Measurements from ENCODE around the gene SNX25.
A peak's percentile ranks its signal among the peaks of the same experiment; 100 is the strongest.

Gene SNX25

GRCh38 chr4:185384061-185384460 lies 174.7 kb downstream of the SNX25 start:
- no peak overlapping the region for H3K4me3 ChIP-seq (ENCODE audit: low read depth, low read length)
- TF ChIP-seq, protein P1, sequence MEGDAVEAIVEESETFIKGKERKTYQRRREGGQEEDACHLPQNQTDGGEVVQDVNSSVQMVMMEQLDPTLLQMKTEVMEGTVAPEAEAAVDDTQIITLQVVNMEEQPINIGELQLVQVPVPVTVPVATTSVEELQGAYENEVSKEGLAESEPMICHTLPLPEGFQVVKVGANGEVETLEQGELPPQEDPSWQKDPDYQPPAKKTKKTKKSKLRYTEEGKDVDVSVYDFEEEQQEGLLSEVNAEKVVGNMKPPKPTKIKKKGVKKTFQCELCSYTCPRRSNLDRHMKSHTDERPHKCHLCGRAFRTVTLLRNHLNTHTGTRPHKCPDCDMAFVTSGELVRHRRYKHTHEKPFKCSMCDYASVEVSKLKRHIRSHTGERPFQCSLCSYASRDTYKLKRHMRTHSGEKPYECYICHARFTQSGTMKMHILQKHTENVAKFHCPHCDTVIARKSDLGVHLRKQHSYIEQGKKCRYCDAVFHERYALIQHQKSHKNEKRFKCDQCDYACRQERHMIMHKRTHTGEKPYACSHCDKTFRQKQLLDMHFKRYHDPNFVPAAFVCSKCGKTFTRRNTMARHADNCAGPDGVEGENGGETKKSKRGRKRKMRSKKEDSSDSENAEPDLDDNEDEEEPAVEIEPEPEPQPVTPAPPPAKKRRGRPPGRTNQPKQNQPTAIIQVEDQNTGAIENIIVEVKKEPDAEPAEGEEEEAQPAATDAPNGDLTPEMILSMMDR (IDR thresholded peaks at IDR 0.05; ENCODE audit: borderline replicate concordance, insufficient read depth, low read depth, low read length), result no peak

DNA sequence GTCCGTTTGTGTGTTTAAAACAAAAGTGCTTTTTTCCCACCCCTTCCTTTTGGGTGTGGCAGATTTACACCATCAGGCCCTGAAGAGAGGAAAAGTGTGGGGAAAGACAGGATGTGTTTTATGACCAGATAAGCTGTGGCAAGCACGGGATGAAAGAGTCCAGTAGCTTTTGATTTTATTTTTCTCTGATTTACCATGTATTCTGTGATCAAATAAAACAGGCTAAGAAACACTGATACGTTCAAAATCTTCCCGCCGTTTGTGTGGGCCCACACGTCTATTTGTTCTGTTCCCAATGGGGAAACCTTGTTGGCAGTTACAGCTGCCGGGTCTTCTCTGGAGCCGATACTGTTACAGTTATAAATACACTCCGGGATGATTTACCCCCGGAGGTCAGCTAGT lies 175.5 kb downstream of the SNX25 start:
- TF ChIP-seq, protein P1 (IDR thresholded peaks at IDR 0.05; ENCODE audit: borderline replicate concordance, insufficient read depth, low read depth, low read length), result no peak
- no peak overlapping the region for H3K4me3 ChIP-seq (ENCODE audit: low read depth, low read length)

DNA sequence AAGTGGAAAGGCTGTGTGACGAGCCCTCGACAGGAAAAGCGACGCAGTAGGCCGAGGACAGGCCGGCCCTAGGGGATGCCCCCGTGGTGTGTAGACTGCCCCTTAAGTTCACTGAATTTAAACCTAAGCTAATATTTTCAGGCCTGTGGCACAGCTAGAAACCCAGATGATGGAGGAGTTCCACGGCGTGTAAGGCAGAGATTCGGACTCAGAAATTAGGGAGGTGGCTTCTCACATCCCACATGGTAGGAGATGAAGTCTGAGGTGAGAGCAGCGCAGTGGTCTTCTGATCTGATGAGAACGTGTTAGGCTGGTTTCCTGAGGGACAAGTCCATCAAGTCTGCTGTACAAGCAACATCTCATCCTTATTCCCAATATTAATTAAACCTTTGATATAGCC lies 178.6 kb downstream of the SNX25 start:
- TF ChIP-seq, protein P1 (IDR thresholded peaks at IDR 0.05; ENCODE audit: borderline replicate concordance, insufficient read depth, low read depth, low read length), result no peak
- H3K4me3 ChIP-seq (ENCODE audit: low read depth, low read length), result no peak overlapping the region

DNA sequence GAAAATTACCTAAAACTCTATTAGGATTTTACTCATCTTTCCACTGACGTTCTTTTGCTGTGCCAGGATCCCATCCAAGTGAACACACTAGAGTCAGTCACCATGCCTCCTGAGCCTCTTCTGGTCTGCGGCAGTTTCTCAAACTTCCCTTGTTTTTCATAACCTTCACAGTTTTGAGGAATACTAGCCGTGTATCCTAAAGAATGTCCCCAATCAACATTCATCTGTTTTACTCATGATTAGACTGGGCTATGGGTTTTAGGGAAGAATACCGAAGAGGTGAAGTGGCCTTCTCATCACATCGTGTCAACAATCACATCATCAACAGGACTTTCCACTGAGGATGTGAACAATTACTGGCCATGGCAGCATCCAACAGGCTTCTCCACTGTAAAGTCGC lies 181.5 kb downstream of the SNX25 start:
- TF ChIP-seq, protein P1 (IDR thresholded peaks at IDR 0.05; ENCODE audit: borderline replicate concordance, insufficient read depth, low read depth, low read length), result no peak
- no peak overlapping the region for H3K4me3 ChIP-seq (ENCODE audit: low read depth, low read length)

GRCh38 chr4:185392156-185392555 lies 182.8 kb downstream of the SNX25 start:
- TF ChIP-seq, protein P1 (IDR thresholded peaks at IDR 0.05; ENCODE audit: borderline replicate concordance, insufficient read depth, low read depth, low read length), result no peak

DNA sequence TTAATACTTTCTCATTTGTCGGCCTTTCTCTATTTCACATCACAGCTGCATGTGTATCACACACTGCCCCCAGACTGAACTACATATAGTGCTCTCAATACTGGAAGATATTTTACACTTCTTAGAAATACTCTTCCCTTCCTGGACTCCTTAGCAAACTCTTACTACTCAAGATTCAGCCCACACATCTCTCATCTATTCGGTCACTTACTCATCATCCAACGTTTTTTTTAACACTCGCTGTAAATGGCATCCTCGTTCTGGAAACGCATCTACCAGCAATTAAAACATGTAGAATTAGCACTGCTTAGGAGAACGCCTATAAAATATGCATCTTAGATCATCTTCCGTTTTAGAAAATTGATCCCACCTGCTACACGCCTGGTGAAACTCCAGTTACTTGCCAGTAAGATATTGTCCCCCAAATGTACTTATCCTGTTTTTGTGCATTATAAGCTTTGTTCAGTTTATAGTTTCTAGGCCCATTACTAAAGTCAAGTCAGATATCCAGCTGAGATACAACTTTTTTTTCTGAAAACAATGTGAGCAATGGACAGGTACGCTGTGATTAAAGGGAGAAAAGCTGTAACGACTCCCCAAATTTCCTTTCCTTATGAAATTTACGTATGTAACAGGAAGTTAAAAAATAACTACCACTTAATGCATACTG lies 185.3 kb downstream of the SNX25 start:
- H3K4me3 ChIP-seq (ENCODE audit: low read depth, low read length), result peak overlapping the region; percentile 36
- TF ChIP-seq, protein P1 (IDR thresholded peaks at IDR 0.05; ENCODE audit: borderline replicate concordance, insufficient read depth, low read depth, low read length), result no peak

More at GRCh38 chr4:185392156-185392555, 182.8 kb downstream of the SNX25 start:
- H3K4me3 ChIP-seq (ENCODE audit: low read depth, low read length), result no peak overlapping the region

DNA sequence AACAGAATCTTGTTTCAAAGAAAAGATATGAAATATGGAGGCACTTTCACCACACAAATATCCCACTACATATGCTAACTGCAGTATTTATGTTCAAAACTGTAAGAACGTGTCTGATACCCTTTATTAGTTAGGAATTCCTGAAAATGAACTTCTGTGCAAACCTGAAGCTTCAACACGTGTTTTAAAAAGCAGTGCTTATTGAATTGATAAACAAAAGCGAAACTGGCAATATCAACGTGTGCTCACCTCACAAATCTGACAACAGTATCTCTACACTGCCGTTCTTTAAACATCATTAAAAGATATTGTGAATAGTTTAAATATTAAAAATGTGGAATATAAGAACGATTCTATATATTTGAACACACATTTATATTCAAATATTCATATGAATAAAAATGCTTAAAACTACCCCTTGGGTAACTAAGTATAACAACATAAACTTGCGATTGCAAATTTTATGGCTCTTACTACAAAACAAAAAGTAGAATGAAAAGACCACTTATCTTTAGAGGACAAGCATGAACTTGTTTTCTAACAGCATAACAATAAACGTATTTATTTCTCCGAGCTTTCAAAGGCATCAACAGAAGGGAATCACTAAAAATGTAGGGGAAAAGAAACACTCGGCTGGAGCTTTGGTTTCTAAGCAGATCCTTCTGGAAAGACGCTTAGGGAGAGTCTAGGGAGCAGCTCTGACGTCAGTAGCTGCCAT lies 186.0 kb downstream of the SNX25 start, which contains the start of gene LRP2BP:
LRP2BP (minus strand) TSS at position 687 of the 718 bp plus-strand sequence. CDS start 17,738 bp downstream, outside the sequence.
- TF ChIP-seq, protein P1 (IDR thresholded peaks at IDR 0.05; ENCODE audit: borderline replicate concordance, insufficient read depth, low read depth, low read length), result no peak
- H3K4me3 ChIP-seq (ENCODE audit: low read depth, low read length), result peak within 1 kb of the TSS; percentile 95
